GM19043 (cell line): ENCODE data around the gene DAPL1.

Experiments used
- ATAC-seq: cut with Tn5 transposase; IDR thresholded peaks from one replicate; pipeline ENCODE4 v1.9.1; 2021; ENCODE audit warnings: low read depth; ENCODE audit not compliant: unreplicated experiment

Gene DAPL1

GRCh38 chr2:158795195-158795924, at the start of gene DAPL1:
DAPL1 (plus strand) TSS chr2:158795317; CDS start chr2:158795373, 56 bp downstream.
- ATAC-seq: no peak

GRCh38 chr2:158745866-158746382, 49.2 kb upstream of the DAPL1 start:
- no peak for ATAC-seq

- no peak for ATAC-seq
Measured at GRCh38 chr2:158746488-158746887, 48.6 kb upstream of the DAPL1 start.

GRCh38 chr2:158747281-158747680, 47.8 kb upstream of the DAPL1 start:
- ATAC-seq: no peak

GRCh38 chr2:158748926-158749590, 46.1 kb upstream of the DAPL1 start:
- no peak for ATAC-seq

- ATAC-seq: no peak
Measured at GRCh38 chr2:158750458-158751125, 44.5 kb upstream of the DAPL1 start.

GRCh38 chr2:158753641-158754611, 41.2 kb upstream of the DAPL1 start:
- peak; percentile 93 for ATAC-seq

GRCh38 chr2:158755310-158756087, 39.6 kb upstream of the DAPL1 start:
- no peak for ATAC-seq

GRCh38 chr2:158756331-158756730, 38.8 kb upstream of the DAPL1 start:
- no peak for ATAC-seq

GRCh38 chr2:158756976-158757375, 38.1 kb upstream of the DAPL1 start:
- no peak for ATAC-seq

GRCh38 chr2:158760887-158761286, 34.2 kb upstream of the DAPL1 start:
- no peak for ATAC-seq

GRCh38 chr2:158761621-158762020, 33.5 kb upstream of the DAPL1 start:
- no peak for ATAC-seq

- ATAC-seq: no peak
Measured at GRCh38 chr2:158762336-158762735, 32.8 kb upstream of the DAPL1 start.

GRCh38 chr2:158766524-158766923, 28.6 kb upstream of the DAPL1 start:
- no peak for ATAC-seq

GRCh38 chr2:158772306-158773078, 22.6 kb upstream of the DAPL1 start:
- ATAC-seq: no peak

GRCh38 chr2:158773121-158773520, 22.0 kb upstream of the DAPL1 start:
- no peak for ATAC-seq

GRCh38 chr2:158774681-158775080, 20.4 kb upstream of the DAPL1 start:
- no peak for ATAC-seq

- no peak for ATAC-seq
Measured at GRCh38 chr2:158775273-158776027, 19.7 kb upstream of the DAPL1 start.
